ENCODE results near the gene DGKQ.

Gene DGKQ

GRCh38 chr4:918591-918990, 54.8 kb downstream of the DGKQ start:
- peak; percentile 2 for DNase-seq

GRCh38 chr4:917992-918391, 55.4 kb downstream of the DGKQ start:
- no peak for DNase-seq

- DNase-seq = peak; percentile 16
Measured at GRCh38 chr4:917466-917865, 55.9 kb downstream of the DGKQ start.

- DNase-seq = peak; percentile 39
Measured at GRCh38 chr4:915595-915994, 57.8 kb downstream of the DGKQ start.

- DNase-seq = no peak
Measured at GRCh38 chr4:915041-915474, 58.3 kb downstream of the DGKQ start.

GRCh38 chr4:914531-914930, 58.8 kb downstream of the DGKQ start:
- peak; percentile 41 for DNase-seq

- DNase-seq = peak; percentile 50
Measured at GRCh38 chr4:913280-913618, 60.1 kb downstream of the DGKQ start.

- peak; percentile 13 for DNase-seq
Measured at GRCh38 chr4:912548-913279, 60.7 kb downstream of the DGKQ start.

- DNase-seq = no peak
Measured at GRCh38 chr4:911871-912490, 61.4 kb downstream of the DGKQ start.

- DNase-seq = no peak
Measured at GRCh38 chr4:911221-911751, 62.1 kb downstream of the DGKQ start.

- no peak for DNase-seq
Measured at GRCh38 chr4:910366-911091, 62.8 kb downstream of the DGKQ start.

- DNase-seq = no peak
Measured at GRCh38 chr4:909821-910220, 63.5 kb downstream of the DGKQ start.

GRCh38 chr4:909131-909571, 64.2 kb downstream of the DGKQ start:
- DNase-seq = no peak
